HEK293 (cell line): ENCODE data around the gene PPM1L.

ENCODE experiments used
- CTCF ChIA-PET: fragments of 350-600 bp; formaldehyde crosslinking; extraction: SDS; loops from one replicate; lab custom pipeline; 2021; ENCODE audit warnings: antibody characterized with exemption; lab: Yijun Ruan, JAX
- POLR2A ChIA-PET: fragments of 300-600 bp; formaldehyde crosslinking; extraction: SDS; loops from one replicate; lab custom pipeline; 2020; ENCODE audit warnings: antibody characterized with exemption, inconsistent platforms; lab: Yijun Ruan, JAX
- H3K27ac ChIP-seq: fragments of 200-500 bp; sonication (Bioruptor generic); 2 replicates; pipeline ENCODE4 v1.5.1; 2014; ENCODE audit warnings: low read depth, low read length, control low read depth, inconsistent platforms; ENCODE audit errors: extremely low read depth
- H3K36me3 ChIP-seq, 2 experiments: fragments of 200-500 bp in 1 of 2; sonication (Bioruptor generic) in 1 of 2; 1 replicate in 1 of 2; 2 replicates in 1 of 2; pipeline ENCODE4 v1.5.1; 2014 to 2017; ENCODE audit warnings: inconsistent platforms in 2 of 2, low read length in 2 of 2; ENCODE audit not compliant: control insufficient read depth in 2 of 2, insufficient read depth in 1 of 2
- H3K4me1 ChIP-seq: fragments of 200-500 bp; sonication (Bioruptor generic); 2 replicates; pipeline ENCODE4 v1.5.1; 2014; ENCODE audit warnings: mild to moderate bottlenecking, low read length, inconsistent platforms; ENCODE audit not compliant: control insufficient read depth, insufficient read depth
- H3K4me3 ChIP-seq: 2 replicates; pipeline ENCODE4 v1.5.1; 2011; ENCODE audit warnings: low read depth, mild to moderate bottlenecking, control low read depth, low read length, moderate library complexity
- H3K9me3 ChIP-seq: fragments of 200-500 bp; sonication (Bioruptor generic); 2 replicates; pipeline ENCODE4 v1.5.1; 2014; ENCODE audit warnings: low read depth, low read length, inconsistent platforms; ENCODE audit not compliant: control insufficient read depth, insufficient read depth
- HOXD13 ChIP-seq: sonication (generic); formaldehyde crosslinking; IDR thresholded peaks from 2 replicates; pipeline ENCODE4 v1.8.0; 2022; ENCODE audit warnings: missing genetic modification reagents, borderline replicate concordance
- KLF1 ChIP-seq: fragments of 450-650 bp; formaldehyde crosslinking; IDR thresholded peaks from 2 replicates; pipeline ENCODE4 v1.5.1; 2016; ENCODE audit warnings: missing biosample characterization, missing genetic modification characterization
- KLF8 ChIP-seq: fragments of 450-650 bp; formaldehyde crosslinking; IDR thresholded peaks from 2 replicates; pipeline ENCODE4 v1.5.1; 2016; ENCODE audit warnings: missing biosample characterization, missing genetic modification characterization
- MZF1 ChIP-seq: fragments of 450-650 bp; formaldehyde crosslinking; IDR thresholded peaks from 2 replicates; pipeline ENCODE4 v1.5.1; 2017; ENCODE audit warnings: missing biosample characterization, missing genetic modification characterization, borderline replicate concordance
- REPIN1 ChIP-seq: fragments of 450-650 bp; formaldehyde crosslinking; IDR thresholded peaks from 2 replicates; pipeline ENCODE4 v1.5.1; 2017; ENCODE audit warnings: missing biosample characterization, missing genetic modification characterization, low read depth
- TRIM28 ChIP-seq: IDR thresholded peaks from 2 replicates; pipeline ENCODE4 v1.6.1; 2011; ENCODE audit warnings: low read length, control low read depth, borderline replicate concordance
- WT1 ChIP-seq: fragments of 450-650 bp; formaldehyde crosslinking; IDR thresholded peaks from 2 replicates; pipeline ENCODE4 v1.5.1; 2016; ENCODE audit warnings: missing biosample characterization, missing genetic modification characterization
- ZBTB8A ChIP-seq: fragments of 450-650 bp; formaldehyde crosslinking; IDR thresholded peaks from 2 replicates; pipeline ENCODE4 v1.5.1; 2016; ENCODE audit warnings: missing biosample characterization, missing genetic modification characterization
- ZNF112 ChIP-seq: fragments of 450-650 bp; formaldehyde crosslinking; IDR thresholded peaks from 2 replicates; pipeline ENCODE4 v1.5.0; 2017; ENCODE audit warnings: missing biosample characterization, missing genetic modification characterization
- ZNF121 ChIP-seq: fragments of 450-650 bp; formaldehyde crosslinking; IDR thresholded peaks from 2 replicates; pipeline ENCODE4 v1.5.1; 2016; ENCODE audit warnings: missing biosample characterization, missing genetic modification characterization
- ZNF292 ChIP-seq: fragments of 450-650 bp; formaldehyde crosslinking; IDR thresholded peaks from 2 replicates; pipeline ENCODE4 v1.5.1; 2016; ENCODE audit warnings: low read depth, missing biosample characterization, missing genetic modification characterization, borderline replicate concordance
- ZNF335 ChIP-seq: fragments of 450-650 bp; formaldehyde crosslinking; conservative IDR thresholded peaks from 2 replicates; pipeline ENCODE4 v1.5.1; 2016; ENCODE audit warnings: missing biosample characterization, missing genetic modification characterization
- ZNF394 ChIP-seq: fragments of 450-650 bp; formaldehyde crosslinking; IDR thresholded peaks from 2 replicates; pipeline ENCODE4 v1.5.1; 2016; ENCODE audit warnings: missing biosample characterization, missing genetic modification characterization, mild to moderate bottlenecking, moderate library complexity, borderline replicate concordance
- ZNF404 ChIP-seq: fragments of 450-650 bp; formaldehyde crosslinking; IDR thresholded peaks from 2 replicates; pipeline ENCODE4 v1.5.1; 2017; ENCODE audit warnings: missing biosample characterization, missing genetic modification characterization
- ZNF473 ChIP-seq: fragments of 450-650 bp; formaldehyde crosslinking; IDR thresholded peaks from 2 replicates; pipeline ENCODE4 v1.5.1; 2017; ENCODE audit warnings: missing biosample characterization, missing genetic modification characterization
- ZNF544 ChIP-seq: fragments of 450-650 bp; formaldehyde crosslinking; IDR thresholded peaks from 2 replicates; pipeline ENCODE4 v1.5.0; 2017; ENCODE audit warnings: missing biosample characterization, missing genetic modification characterization
- ZNF658 ChIP-seq: fragments of 450-650 bp; formaldehyde crosslinking; IDR thresholded peaks from 2 replicates; pipeline ENCODE4; 2016; ENCODE audit warnings: missing biosample characterization, missing genetic modification characterization
- ZNF707 ChIP-seq: fragments of 450-650 bp; formaldehyde crosslinking; IDR thresholded peaks from 2 replicates; pipeline ENCODE4 v1.5.1; 2016; ENCODE audit warnings: missing biosample characterization, missing genetic modification characterization
- ZNF777 ChIP-seq: fragments of 450-650 bp; formaldehyde crosslinking; IDR thresholded peaks from 2 replicates; pipeline ENCODE4 v1.5.1; 2017; ENCODE audit warnings: missing biosample characterization, missing genetic modification characterization, borderline replicate concordance
- TF ChIP-seq, protein P1 (sequence below): fragments of 450-650 bp; formaldehyde crosslinking; IDR thresholded peaks from 2 replicates; pipeline ENCODE4 v1.5.1; 2017; ENCODE audit warnings: missing biosample characterization, missing genetic modification characterization
- TF ChIP-seq, protein P2 (sequence below): IDR thresholded peaks from 2 replicates; pipeline ENCODE4 v1.6.1; 2011; ENCODE audit warnings: mild to moderate bottlenecking, low read depth, low read length, borderline replicate concordance
- TF ChIP-seq, protein P3 (sequence below): fragments of 450-650 bp; formaldehyde crosslinking; IDR thresholded peaks from 2 replicates; pipeline ENCODE4 v1.5.1; 2017; ENCODE audit warnings: missing biosample characterization, missing genetic modification characterization

The PPM1L gene

DNA sequence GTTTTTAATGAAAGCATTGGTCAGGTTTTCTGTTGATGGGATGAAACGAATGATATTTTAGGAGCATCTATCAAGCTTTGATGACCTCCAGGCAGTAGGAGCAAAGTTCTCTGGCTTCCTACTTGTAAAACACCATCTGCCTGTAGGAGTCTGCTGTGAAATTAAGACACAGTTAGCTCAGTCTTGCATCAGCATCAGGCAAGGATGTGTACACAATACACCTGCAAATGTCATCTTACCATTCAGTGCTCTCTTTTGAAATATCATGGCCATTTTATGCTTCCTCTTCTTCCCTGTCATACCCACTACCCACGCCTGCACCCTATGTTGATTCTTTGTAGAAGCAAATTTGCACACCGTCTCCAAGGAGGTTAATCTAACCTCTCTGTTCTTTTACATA is 310.9 kb downstream of the PPM1L start:
- POLR2A ChIA-PET = no interaction called here
- no peak for TF ChIP-seq ZNF121 (tag by site-specific recombination)
- CTCF ChIA-PET = no interaction called here
- Histone ChIP-seq H3K4me1 (no peaks in the 10 kb centered on the region), H3K36me3 (peaks cover 0 to 4% of the 10 kb centered on the region in 2 experiments; a peak in 1 of 3 replicates), H3K9me3 (no peaks in the 10 kb centered on the region), H3K27ac (no peak overlapping the region), H3K4me3 (no peak overlapping the region)

DNA sequence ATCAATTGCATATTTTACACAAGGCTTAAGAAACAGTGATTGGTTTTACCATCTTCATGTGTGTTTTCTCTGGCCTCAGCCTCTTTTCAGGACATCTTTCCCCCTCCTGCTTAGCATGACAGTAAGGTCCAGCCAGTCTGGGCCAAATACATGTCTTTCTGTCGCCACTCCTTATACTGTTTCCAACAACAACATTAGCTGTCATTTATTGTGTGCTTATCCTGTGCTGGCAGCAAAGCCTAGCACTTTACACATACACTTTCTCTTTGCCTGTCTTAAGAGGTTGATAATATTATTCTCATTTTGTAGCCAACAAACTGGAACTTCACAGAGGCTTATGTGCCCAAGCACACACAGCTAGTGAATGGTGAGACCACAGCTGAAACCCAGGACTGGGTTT is 311.3 kb downstream of the PPM1L start:
- H3K27ac ChIP-seq = no peak overlapping the region
- no peak for TF ChIP-seq ZNF335 (tag by site-specific recombination)
- TF ChIP-seq, protein P1, sequence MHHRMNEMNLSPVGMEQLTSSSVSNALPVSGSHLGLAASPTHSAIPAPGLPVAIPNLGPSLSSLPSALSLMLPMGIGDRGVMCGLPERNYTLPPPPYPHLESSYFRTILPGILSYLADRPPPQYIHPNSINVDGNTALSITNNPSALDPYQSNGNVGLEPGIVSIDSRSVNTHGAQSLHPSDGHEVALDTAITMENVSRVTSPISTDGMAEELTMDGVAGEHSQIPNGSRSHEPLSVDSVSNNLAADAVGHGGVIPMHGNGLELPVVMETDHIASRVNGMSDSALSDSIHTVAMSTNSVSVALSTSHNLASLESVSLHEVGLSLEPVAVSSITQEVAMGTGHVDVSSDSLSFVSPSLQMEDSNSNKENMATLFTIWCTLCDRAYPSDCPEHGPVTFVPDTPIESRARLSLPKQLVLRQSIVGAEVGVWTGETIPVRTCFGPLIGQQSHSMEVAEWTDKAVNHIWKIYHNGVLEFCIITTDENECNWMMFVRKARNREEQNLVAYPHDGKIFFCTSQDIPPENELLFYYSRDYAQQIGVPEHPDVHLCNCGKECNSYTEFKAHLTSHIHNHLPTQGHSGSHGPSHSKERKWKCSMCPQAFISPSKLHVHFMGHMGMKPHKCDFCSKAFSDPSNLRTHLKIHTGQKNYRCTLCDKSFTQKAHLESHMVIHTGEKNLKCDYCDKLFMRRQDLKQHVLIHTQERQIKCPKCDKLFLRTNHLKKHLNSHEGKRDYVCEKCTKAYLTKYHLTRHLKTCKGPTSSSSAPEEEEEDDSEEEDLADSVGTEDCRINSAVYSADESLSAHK = no peak
- TF ChIP-seq WT1 = no peak
- TF ChIP-seq KLF8 (tag by site-specific recombination) = no peak
- TF ChIP-seq HOXD13 (CRISPR knock-in tag) = no peak
- TF ChIP-seq ZNF394 (tag by site-specific recombination) = no peak
- no peak for TF ChIP-seq TRIM28
- H3K4me3 ChIP-seq = no peak overlapping the region
- no peaks in the 10 kb centered on the region for H3K4me1 ChIP-seq
- no peaks in the 10 kb centered on the region for H3K9me3 ChIP-seq
- POLR2A ChIA-PET = no interaction called here
- H3K36me3 ChIP-seq = peaks cover 0 to 4% of the 10 kb centered on the region in 2 experiments; a peak in 1 of 3 replicates
- CTCF ChIA-PET = no interaction called here

DNA sequence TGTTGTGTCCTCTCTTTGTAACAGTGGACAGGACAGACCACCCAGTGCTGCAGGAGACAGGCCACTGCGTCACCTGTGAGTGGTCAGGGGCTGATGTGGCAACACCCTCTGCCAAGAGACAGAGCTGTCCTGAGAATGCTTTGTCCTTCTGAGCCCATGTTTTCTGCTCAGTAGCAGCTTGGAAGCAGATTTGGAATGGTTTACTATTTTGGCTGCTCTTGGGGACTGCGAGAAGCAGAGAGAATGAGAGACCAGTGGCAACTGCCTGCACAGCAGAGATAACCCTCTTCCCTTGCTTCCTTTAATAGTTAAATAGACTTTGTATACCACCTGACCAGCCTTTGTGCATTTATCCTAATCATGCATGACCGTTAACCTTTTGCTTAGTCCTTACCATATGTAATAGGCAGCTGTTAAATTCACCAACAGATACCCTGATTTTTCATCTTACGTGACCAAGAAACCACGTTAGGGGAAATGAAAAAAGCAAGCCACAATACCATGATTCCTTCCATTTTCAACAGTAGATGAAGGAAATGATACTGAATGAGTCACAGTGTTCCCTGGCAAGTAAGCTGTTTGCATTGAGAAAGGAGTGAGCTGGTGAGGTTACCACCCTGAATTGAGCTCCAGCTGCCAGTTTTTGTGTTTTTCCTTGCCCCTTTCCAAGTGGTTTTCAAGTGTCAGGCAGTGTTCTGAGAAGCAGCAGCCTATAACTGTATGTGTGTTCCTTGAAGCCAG is 313.6 kb downstream of the PPM1L start:
- H3K4me3 ChIP-seq = no peak overlapping the region
- POLR2A ChIA-PET = no interaction called here
- no peaks in the 10 kb centered on the region for H3K9me3 ChIP-seq
- peaks cover 0 to 4% of the 10 kb centered on the region in 2 experiments; a peak in 1 of 3 replicates for H3K36me3 ChIP-seq
- H3K27ac ChIP-seq = no peak overlapping the region
- H3K4me1 ChIP-seq = no peaks in the 10 kb centered on the region
- CTCF ChIA-PET = interaction anchor here (0.7 kb wide), 1 partner anchor 108 kb away, joined by 3 read pairs; no protein-coding TSS in a partner anchor
- no peak for TF ChIP-seq ZNF404
- TF ChIP-seq ZNF777 (tag by site-specific recombination) = no peak
- TF ChIP-seq ZNF707 (tag by site-specific recombination) = no peak
- TF ChIP-seq, protein P2, sequence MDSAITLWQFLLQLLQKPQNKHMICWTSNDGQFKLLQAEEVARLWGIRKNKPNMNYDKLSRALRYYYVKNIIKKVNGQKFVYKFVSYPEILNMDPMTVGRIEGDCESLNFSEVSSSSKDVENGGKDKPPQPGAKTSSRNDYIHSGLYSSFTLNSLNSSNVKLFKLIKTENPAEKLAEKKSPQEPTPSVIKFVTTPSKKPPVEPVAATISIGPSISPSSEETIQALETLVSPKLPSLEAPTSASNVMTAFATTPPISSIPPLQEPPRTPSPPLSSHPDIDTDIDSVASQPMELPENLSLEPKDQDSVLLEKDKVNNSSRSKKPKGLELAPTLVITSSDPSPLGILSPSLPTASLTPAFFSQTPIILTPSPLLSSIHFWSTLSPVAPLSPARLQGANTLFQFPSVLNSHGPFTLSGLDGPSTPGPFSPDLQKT = no peak
- TF ChIP-seq ZNF112 (tag by site-specific recombination) = no peak
- TF ChIP-seq WT1 = no peak
- no peak for TF ChIP-seq ZNF292
- no peak for TF ChIP-seq ZNF658 (tag by site-specific recombination)
- TF ChIP-seq MZF1 (tag by site-specific recombination) = no peak
- TF ChIP-seq KLF1 = no peak
- no peak for TF ChIP-seq ZNF544 (tag by site-specific recombination)
- TF ChIP-seq REPIN1 (tag by site-specific recombination) = no peak
- TF ChIP-seq, protein P3, sequence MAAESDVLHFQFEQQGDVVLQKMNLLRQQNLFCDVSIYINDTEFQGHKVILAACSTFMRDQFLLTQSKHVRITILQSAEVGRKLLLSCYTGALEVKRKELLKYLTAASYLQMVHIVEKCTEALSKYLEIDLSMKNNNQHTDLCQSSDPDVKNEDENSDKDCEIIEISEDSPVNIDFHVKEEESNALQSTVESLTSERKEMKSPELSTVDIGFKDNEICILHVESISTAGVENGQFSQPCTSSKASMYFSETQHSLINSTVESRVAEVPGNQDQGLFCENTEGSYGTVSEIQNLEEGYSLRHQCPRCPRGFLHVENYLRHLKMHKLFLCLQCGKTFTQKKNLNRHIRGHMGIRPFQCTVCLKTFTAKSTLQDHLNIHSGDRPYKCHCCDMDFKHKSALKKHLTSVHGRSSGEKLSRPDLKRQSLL (tag by site-specific recombination) = no peak
- no peak for TF ChIP-seq ZNF473 (tag by site-specific recombination)
- no peak for TF ChIP-seq ZBTB8A (tag by site-specific recombination)
